Adrenal gland (tissue), 12 donors: Measurements from ENCODE around the gene MAN1A2. TPM values are rescaled to one million over a fixed set of nuclear protein-coding genes. Genes with fewer than 3 reads are reported as not detected.

Experiments
- DNase-seq, 7 donors: peaks; one replicate each; pipeline ENCODE4 v3.0.0-alpha.2; 2019 to 2020
- H3K27ac ChIP-seq, 5 donors: fragments of 200-600 bp; sonication (generic) in 4 of 5; 1 replicate in 3 of 5; 2 replicates in 2 of 5; pipeline versions ENCODE4 v1.5.1 to v1.8.0; 2016 to 2020; ENCODE audit warnings: mild to moderate bottlenecking in 1 of 5
- H3K27me3 ChIP-seq: fragments of 200-600 bp; 2 replicates; pipeline ENCODE4 v1.8.0; 2021
- H3K36me3 ChIP-seq, 2 donors: fragments of 200-600 bp; replicated peaks in 1 of 2; 1 replicate in 1 of 2; 2 replicates in 1 of 2; pipeline versions ENCODE4 v1.5.1 to v1.8.0; 2018 to 2022
- H3K4me1 ChIP-seq, 2 donors: fragments of 200-600 bp; replicated peaks in 1 of 2; 1 replicate in 1 of 2; 2 replicates in 1 of 2; pipeline versions ENCODE4 v1.5.1 to v1.8.0; 2018 to 2021
- H3K4me3 ChIP-seq, 4 donors: fragments of 200-600 bp; sonication (generic) in 3 of 4; one replicate each; pipeline ENCODE4 v1.5.1; 2016 to 2018
- H3K9me3 ChIP-seq, 3 donors: fragments of 200-600 bp; sonication (generic) in 1 of 3; replicated peaks in 1 of 3; 1 replicate in 2 of 3; 2 replicates in 1 of 3; pipeline versions ENCODE4 v1.5.1 to v1.8.0; 2016 to 2021
- CTCF ChIP-seq, 6 experiments: fragments of 450-650 bp in 4 of 6; fragments of 200-600 bp in 2 of 6; sonication (generic) in 1 of 6; IDR thresholded peaks; 1 replicate in 5 of 6; 2 replicates in 1 of 6; pipeline versions ENCODE4 v1.5.1 to v1.8.0; 2016 to 2021; ENCODE audit warnings: antibody characterized with exemption in 6 of 6, mild to moderate bottlenecking in 2 of 6, moderate library complexity in 1 of 6
- POLR2A ChIP-seq, 2 donors: fragments of 450-650 bp; IDR thresholded peaks; one replicate each; pipeline ENCODE4 v1.6.1; 2017; ENCODE audit warnings: antibody characterized with exemption in 2 of 2, mild to moderate bottlenecking in 2 of 2, moderate library complexity in 1 of 2
- WGBS, 4 donors: extraction: QIAGEN DNeasy Blood & Tissue Kit in 2 of 4; methylation state at CpG; one replicate each; pipeline versions ENCODE4 v1.1.5 to v1.1.7; 2013 to 2017; 5-methylcytosine and 5-hydroxymethylcytosine counted together
- intact Hi-C, 2 donors: fragments of 100-400 bp; cut with DNase I; formaldehyde crosslinking; loops; one replicate each; pipeline versions ENCODE4 v1.14.1 to v1.15.0; 2022 to 2023
- polyA plus RNA-seq, 3 donors: library from polyadenylated mRNA; stranded (reverse); fragments of 200-250 nt in 2 of 3; fragments of 350-450 nt in 1 of 3; fragmentation: Illumina TruSeq in 1 of 3; extraction: RNeasy Lipid Tissue Mini Kit (QIAGEN cat#74804) in 1 of 3; gene quantifications; one replicate each; pipeline ENCODE4 v1.2.3, GENCODE V29; 2013 to 2014
- total RNA-seq, 9 donors: library from RNA; depleted of rRNA in 4 of 9; stranded (reverse); fragments of >200 nt in 4 of 9; fragments of 120-200 nt in 1 of 9; fragmentation: NEBNext Ultra II Directional in 1 of 9; extraction: Animal tissue kit (Norgen Biotek cat#: 25700) in 1 of 9; gene quantifications; one replicate each; pipeline versions ENCODE4 v1.1.0 to v1.2.4, GENCODE V29; 2013 to 2023
- donor health status: healthy with polysubstance abuse.
- donor health status: Bipolar disorder and iron deficiency.
- donor health status: DM: yes; HTN: yes; CAD: no.
- donor health status: DM: no; HTN: no; CAD: no.
- donor health status: DM: no; HTN: no; CAD: no.
- donor health status: DM: yes; HTN: yes; CAD: no.

The MAN1A2 gene
- total and polyA plus RNA-seq, 12 donors = 4.4 to 45.2 (median 34.1) TPM

- H3K27ac ChIP-seq = no peak overlapping the region
- intact Hi-C loops = no loop called here
- no peaks in the 10 kb centered on the region for H3K27me3 ChIP-seq
- TF ChIP-seq CTCF (IDR thresholded peaks at IDR 0.05) (no peak), POLR2A (IDR thresholded peaks at IDR 0.05) (no peak)
- peaks cover 5 to 57% of the 10 kb centered on the region in 2 donors for H3K4me1 ChIP-seq
- H3K4me3 ChIP-seq = peak overlapping the region in 1 of 4 donors; percentile 97
- no peak for DNase-seq
- H3K9me3 ChIP-seq = no peaks in the 10 kb centered on the region
- no peaks in the 10 kb centered on the region for H3K36me3 ChIP-seq
- 9 to 28% (median 12%) methylated on average over 2 of the region's 2 CpGs for WGBS, 4 donors
Observed at GRCh38 chr1:117370071-117370470, 2.8 kb downstream of the MAN1A2 start.

GRCh38 chr1:117370509-117370908 lies 3.3 kb downstream of the MAN1A2 start:
- H3K4me3 ChIP-seq = peak overlapping the region in 1 of 4 donors; percentile 97
- no peaks in the 10 kb centered on the region for H3K27me3 ChIP-seq
- H3K27ac ChIP-seq = no peak overlapping the region
- TF ChIP-seq POLR2A (IDR thresholded peaks at IDR 0.05) (no peak), CTCF (IDR thresholded peaks at IDR 0.05) (no peak)
- H3K9me3 ChIP-seq = no peaks in the 10 kb centered on the region
- DNase-seq = no peak
- H3K4me1 ChIP-seq = peaks cover 5 to 57% of the 10 kb centered on the region in 2 donors
- intact Hi-C loops = no loop called here
- H3K36me3 ChIP-seq = no peaks in the 10 kb centered on the region

DNA sequence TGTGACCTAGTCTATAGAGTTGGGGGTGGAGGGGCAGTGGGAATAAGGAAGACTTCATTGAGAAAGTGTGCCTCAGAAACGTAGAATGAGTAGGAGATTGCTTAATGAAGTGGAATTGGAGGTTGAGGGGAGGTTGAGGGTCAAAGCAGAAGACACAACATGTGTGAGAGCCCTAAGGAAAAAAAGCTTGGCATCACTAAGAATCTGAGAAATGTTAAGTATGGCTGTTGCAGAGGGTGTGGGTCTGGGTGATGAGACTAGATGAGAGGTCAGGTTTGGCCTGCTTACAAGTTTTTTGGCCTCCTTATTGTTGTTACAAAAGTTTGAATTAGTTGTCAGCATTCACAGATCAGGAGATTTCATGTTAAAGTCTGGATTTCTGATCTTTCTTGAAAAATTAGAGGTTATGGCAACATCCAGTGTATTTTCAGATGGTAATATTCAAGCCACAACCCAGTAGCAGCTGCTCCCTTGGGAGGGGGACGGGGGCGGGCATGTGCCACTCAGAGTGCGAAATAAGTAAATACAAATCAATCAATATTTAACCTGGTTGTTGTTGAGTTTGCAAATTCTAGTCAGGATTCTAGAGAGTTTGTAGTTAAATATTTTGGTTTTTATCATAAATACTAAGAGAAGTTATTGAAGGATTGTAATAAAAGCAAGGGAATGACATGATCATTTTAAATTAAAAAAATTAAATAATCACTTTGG lies 4.3 kb downstream of the MAN1A2 start:
- 80 to 83% (median 82%) methylated on average over 4 of the region's 4 CpGs for WGBS, 4 donors
- intact Hi-C loops = no loop called here
- Histone ChIP-seq H3K36me3 (no peaks in the 10 kb centered on the region), H3K27ac (no peak overlapping the region), H3K27me3 (no peaks in the 10 kb centered on the region), H3K4me1 (peaks cover 5 to 52% of the 10 kb centered on the region in 2 donors), H3K4me3 (no peak overlapping the region), H3K9me3 (no peaks in the 10 kb centered on the region)
- TF ChIP-seq CTCF (IDR thresholded peaks at IDR 0.05) (no peak), POLR2A (IDR thresholded peaks at IDR 0.05) (no peak)
- no peak for DNase-seq

- H3K4me1 ChIP-seq = peaks cover 5 to 52% of the 10 kb centered on the region in 2 donors
- H3K36me3 ChIP-seq = no peaks in the 10 kb centered on the region
- TF ChIP-seq CTCF (IDR thresholded peaks at IDR 0.05) = no peak
- TF ChIP-seq POLR2A (IDR thresholded peaks at IDR 0.05) = no peak
- no peaks in the 10 kb centered on the region for H3K27me3 ChIP-seq
- WGBS, 4 donors = 92 to 95% (median 93%) methylated on average over 5 of the region's 5 CpGs
- no peak overlapping the region for H3K4me3 ChIP-seq
- intact Hi-C loops = no loop called here
- no peak overlapping the region for H3K27ac ChIP-seq
- H3K9me3 ChIP-seq = no peaks in the 10 kb centered on the region
- DNase-seq = no peak
Observed at GRCh38 chr1:117372863-117373412, 5.7 kb downstream of the MAN1A2 start.
